ENCODE data around the gene DLX3.

DLX3 gene

GRCh38 chr17:49962599-49963308 lies 32.3 kb downstream of the DLX3 start:
- peaks cover 22% of the 10 kb centered on the region; the same call in 1 of the 2 replicates for H3K4me1 ChIP-seq (ENCODE audit: insufficient read depth, low read length)
- H3K4me3 ChIP-seq (ENCODE audit: low read length), result peak overlapping the region; percentile 45; the same call in 1 of the 2 replicates
- no peak overlapping the region for H3K27ac ChIP-seq (ENCODE audit: low read length)
- H3K27me3 ChIP-seq (ENCODE audit: insufficient read depth, low read length), result peaks cover 84% of the 10 kb centered on the region
- H3K9ac ChIP-seq (ENCODE audit: low read depth, low read length), result no peak overlapping the region
- no peaks in the 10 kb centered on the region for H3K36me3 ChIP-seq (ENCODE audit: insufficient read depth, low read depth, low read length)
- H3K9me3 ChIP-seq (ENCODE audit: insufficient read depth, low read depth, low read length), result no peaks in the 10 kb centered on the region

DNA sequence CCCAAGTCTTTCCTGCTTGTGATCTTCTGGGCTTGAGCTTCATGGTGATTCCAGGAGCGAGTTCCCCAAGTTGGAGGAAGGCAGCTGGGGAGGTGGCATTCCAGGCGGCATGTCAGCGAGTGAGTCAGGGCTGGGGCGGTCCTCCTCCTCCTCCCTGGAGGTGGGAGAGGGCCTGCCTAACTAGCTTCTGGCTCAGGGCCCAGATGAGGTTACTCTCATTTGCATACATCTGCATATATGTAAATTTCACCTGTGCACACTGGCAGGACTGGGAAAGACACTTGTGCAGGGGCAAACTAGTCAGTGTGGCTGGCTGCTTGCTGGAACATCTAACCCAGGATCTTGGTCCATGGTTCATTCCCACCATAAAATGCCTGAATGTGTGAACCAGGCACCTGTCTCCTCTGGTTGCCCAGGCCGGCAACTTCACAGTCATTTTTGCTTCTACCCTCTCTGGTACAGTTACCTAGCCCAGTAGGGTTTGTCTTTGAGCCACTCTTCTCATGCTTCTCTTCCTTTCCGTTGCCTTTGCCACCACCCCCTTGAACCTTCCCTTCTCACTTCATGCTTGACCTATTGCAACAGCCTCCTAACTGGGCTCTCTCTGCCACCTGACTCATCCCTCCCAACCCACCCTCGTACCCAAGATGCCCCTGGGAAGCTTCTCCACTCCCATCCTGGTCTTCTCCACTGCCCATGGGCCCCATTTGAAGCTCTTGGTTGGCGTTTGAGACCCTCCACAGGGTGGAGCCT lies 35.7 kb downstream of the DLX3 start:
- Histone ChIP-seq H3K27ac (ENCODE audit: low read length) (no peak overlapping the region), H3K4me3 (ENCODE audit: low read length) (no peak overlapping the region), H3K36me3 (ENCODE audit: insufficient read depth, low read depth, low read length) (no peaks in the 10 kb centered on the region), H3K4me1 (ENCODE audit: insufficient read depth, low read length) (peaks cover 15% of the 10 kb centered on the region; the same call in 1 of the 2 replicates), H3K27me3 (ENCODE audit: insufficient read depth, low read length) (peaks cover 63% of the 10 kb centered on the region), H3K9ac (ENCODE audit: low read depth, low read length) (no peak overlapping the region), H3K9me3 (ENCODE audit: insufficient read depth, low read depth, low read length) (no peaks in the 10 kb centered on the region)

DNA sequence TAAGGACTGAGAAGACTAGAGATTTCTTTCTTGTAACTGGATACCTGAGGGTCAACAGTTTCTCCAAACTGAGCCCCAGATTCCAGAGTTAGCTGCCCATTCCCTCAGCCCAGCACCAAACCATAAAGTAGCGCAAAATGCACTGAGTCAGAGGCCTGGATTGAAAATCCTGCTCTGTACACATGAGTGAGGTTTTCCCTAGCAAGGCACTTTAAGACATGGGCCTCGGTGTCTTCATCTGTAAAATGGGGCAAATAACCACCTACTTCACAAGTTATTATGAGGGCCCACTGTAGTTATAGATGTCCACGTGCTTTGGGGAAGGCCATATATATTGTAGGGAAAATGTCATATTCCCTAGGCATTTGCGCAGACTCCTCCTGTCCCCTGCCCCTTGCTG lies 36.3 kb downstream of the DLX3 start:
- H3K9ac ChIP-seq (ENCODE audit: low read depth, low read length), result no peak overlapping the region
- H3K4me1 ChIP-seq (ENCODE audit: insufficient read depth, low read length), result peaks cover 12% of the 10 kb centered on the region; the same call in 1 of the 2 replicates
- no peak overlapping the region for H3K27ac ChIP-seq (ENCODE audit: low read length)
- no peaks in the 10 kb centered on the region for H3K36me3 ChIP-seq (ENCODE audit: insufficient read depth, low read depth, low read length)
- H3K4me3 ChIP-seq (ENCODE audit: low read length), result no peak overlapping the region
- no peaks in the 10 kb centered on the region for H3K9me3 ChIP-seq (ENCODE audit: insufficient read depth, low read depth, low read length)
- H3K27me3 ChIP-seq (ENCODE audit: insufficient read depth, low read length), result peaks cover 57% of the 10 kb centered on the region

GRCh38 chr17:49957350-49957749 lies 37.7 kb downstream of the DLX3 start:
- no peak overlapping the region for H3K4me3 ChIP-seq (ENCODE audit: low read length)
- no peaks in the 10 kb centered on the region for H3K36me3 ChIP-seq (ENCODE audit: insufficient read depth, low read depth, low read length)
- 0 out of 2 replicates have a peak, but pooled peaks cover under 1% of the 10 kb centered on the region for H3K4me1 ChIP-seq (ENCODE audit: insufficient read depth, low read length)
- H3K9me3 ChIP-seq (ENCODE audit: insufficient read depth, low read depth, low read length), result no peaks in the 10 kb centered on the region
- H3K27ac ChIP-seq (ENCODE audit: low read length), result no peak overlapping the region
- H3K9ac ChIP-seq (ENCODE audit: low read depth, low read length), result no peak overlapping the region
- peaks cover 50% of the 10 kb centered on the region for H3K27me3 ChIP-seq (ENCODE audit: insufficient read depth, low read length)

DNA sequence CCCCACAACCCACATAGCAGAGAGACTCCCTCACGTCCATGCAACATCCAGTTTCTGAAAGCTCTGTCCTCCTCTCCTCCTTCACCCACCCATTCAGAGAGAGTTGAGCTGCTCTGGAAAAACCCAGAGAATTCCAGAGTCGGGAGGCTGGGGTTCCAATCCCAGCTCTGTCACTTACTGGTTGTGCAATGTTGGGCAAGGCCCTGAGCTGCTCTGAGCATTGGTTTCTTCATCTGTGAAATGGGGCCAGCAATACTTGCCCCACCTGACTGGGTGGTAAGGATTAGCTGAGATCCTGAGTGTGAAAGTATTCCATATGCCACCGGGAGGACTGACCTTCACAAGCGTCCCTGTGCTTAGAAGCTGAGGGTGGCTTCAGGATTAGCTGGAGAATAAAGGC lies 38.2 kb downstream of the DLX3 start:
- H3K27ac ChIP-seq (ENCODE audit: low read length), result no peak overlapping the region
- H3K9ac ChIP-seq (ENCODE audit: low read depth, low read length), result no peak overlapping the region
- no peaks in the 10 kb centered on the region for H3K4me1 ChIP-seq (ENCODE audit: insufficient read depth, low read length)
- H3K27me3 ChIP-seq (ENCODE audit: insufficient read depth, low read length), result peaks cover 44% of the 10 kb centered on the region
- no peaks in the 10 kb centered on the region for H3K36me3 ChIP-seq (ENCODE audit: insufficient read depth, low read depth, low read length)
- no peaks in the 10 kb centered on the region for H3K9me3 ChIP-seq (ENCODE audit: insufficient read depth, low read depth, low read length)
- H3K4me3 ChIP-seq (ENCODE audit: low read length), result no peak overlapping the region

- Histone ChIP-seq H3K27ac (ENCODE audit: low read length) (no peak overlapping the region), H3K9me3 (ENCODE audit: insufficient read depth, low read depth, low read length) (no peaks in the 10 kb centered on the region), H3K9ac (ENCODE audit: low read depth, low read length) (no peak overlapping the region), H3K36me3 (ENCODE audit: insufficient read depth, low read depth, low read length) (no peaks in the 10 kb centered on the region), H3K27me3 (ENCODE audit: insufficient read depth, low read length) (peaks cover 31% of the 10 kb centered on the region), H3K4me3 (ENCODE audit: low read length) (no peak overlapping the region), H3K4me1 (ENCODE audit: insufficient read depth, low read length) (no peaks in the 10 kb centered on the region)
These were observed 39.9 kb downstream of the DLX3 start for GRCh38 chr17:49955157-49955556.

- Histone ChIP-seq H3K4me3 (ENCODE audit: low read length) (no peak overlapping the region), H3K27me3 (ENCODE audit: insufficient read depth, low read length) (peaks cover 19% of the 10 kb centered on the region), H3K4me1 (ENCODE audit: insufficient read depth, low read length) (no peaks in the 10 kb centered on the region), H3K36me3 (ENCODE audit: insufficient read depth, low read depth, low read length) (no peaks in the 10 kb centered on the region), H3K9me3 (ENCODE audit: insufficient read depth, low read depth, low read length) (no peaks in the 10 kb centered on the region), H3K9ac (ENCODE audit: low read depth, low read length) (no peak overlapping the region), H3K27ac (ENCODE audit: low read length) (no peak overlapping the region)
These were observed 42.0 kb downstream of the DLX3 start for GRCh38 chr17:49952912-49953497.

- Histone ChIP-seq H3K27me3 (ENCODE audit: insufficient read depth, low read length) (peaks cover 17% of the 10 kb centered on the region), H3K4me3 (ENCODE audit: low read length) (no peak overlapping the region), H3K9ac (ENCODE audit: low read depth, low read length) (no peak overlapping the region), H3K4me1 (ENCODE audit: insufficient read depth, low read length) (no peaks in the 10 kb centered on the region), H3K36me3 (ENCODE audit: insufficient read depth, low read depth, low read length) (no peaks in the 10 kb centered on the region), H3K9me3 (ENCODE audit: insufficient read depth, low read depth, low read length) (no peaks in the 10 kb centered on the region), H3K27ac (ENCODE audit: low read length) (no peak overlapping the region)
These were observed 42.7 kb downstream of the DLX3 start for GRCh38 chr17:49952209-49952911.

DNA sequence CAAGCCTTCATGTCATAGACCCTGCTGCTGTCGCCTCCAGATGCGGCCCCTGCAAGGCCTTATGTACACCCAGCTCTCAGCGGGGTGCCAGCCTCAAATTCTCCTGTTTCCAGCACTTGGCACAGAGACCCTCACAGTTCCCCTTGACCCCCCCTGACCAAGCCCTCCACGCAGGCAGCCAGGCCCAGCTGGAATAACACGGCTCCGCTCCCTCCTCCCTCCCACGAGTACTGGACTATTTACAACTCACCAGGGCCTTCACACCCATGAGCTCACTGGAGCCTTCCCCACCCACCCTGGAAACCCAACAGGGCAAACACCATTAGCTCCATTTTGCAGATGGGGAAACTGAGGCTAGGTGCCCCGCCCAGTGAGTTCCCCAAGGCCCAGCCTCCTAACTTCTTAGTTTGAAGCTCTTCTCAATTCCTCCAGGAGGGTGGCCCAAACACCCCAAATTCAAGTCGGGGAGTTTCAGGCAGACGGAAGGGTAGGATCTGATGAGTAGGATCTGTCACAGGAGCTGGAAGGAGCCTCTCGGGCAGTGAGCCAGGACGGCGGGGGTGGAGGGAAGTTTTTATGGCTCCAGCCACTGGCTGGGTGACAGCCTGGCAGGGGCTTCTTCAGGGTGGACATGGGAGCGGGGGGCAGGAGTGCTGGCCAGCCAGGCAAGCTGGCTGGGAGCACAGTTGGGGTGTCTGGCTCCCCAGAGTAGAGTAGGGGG lies 43.5 kb downstream of the DLX3 start:
- H3K27ac ChIP-seq (ENCODE audit: low read length), result no peak overlapping the region
- no peak overlapping the region for H3K4me3 ChIP-seq (ENCODE audit: low read length)
- H3K9me3 ChIP-seq (ENCODE audit: insufficient read depth, low read depth, low read length), result no peaks in the 10 kb centered on the region
- no peaks in the 10 kb centered on the region for H3K36me3 ChIP-seq (ENCODE audit: insufficient read depth, low read depth, low read length)
- H3K27me3 ChIP-seq (ENCODE audit: insufficient read depth, low read length), result peaks cover 9% of the 10 kb centered on the region
- H3K4me1 ChIP-seq (ENCODE audit: insufficient read depth, low read length), result no peaks in the 10 kb centered on the region
- H3K9ac ChIP-seq (ENCODE audit: low read depth, low read length), result no peak overlapping the region

DNA sequence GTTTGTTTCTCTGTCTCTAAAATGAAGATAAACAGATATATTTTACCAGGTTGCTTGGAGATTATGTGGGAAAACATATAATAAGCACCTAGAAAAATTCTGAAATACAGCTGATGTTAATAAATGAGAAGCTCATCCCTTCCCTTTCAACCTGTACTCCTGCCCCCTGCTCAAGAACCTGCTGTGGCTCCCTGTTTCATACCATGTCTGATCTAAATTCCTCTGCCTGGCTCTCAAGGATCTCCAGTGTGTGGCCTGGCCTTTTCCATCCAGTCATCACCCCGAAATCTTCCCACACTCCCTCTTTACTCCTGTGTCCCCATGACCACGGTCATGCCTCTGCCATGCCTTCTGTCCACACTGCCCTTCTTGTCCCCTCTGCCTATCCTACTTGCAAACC lies 45.4 kb downstream of the DLX3 start:
- H3K9ac ChIP-seq (ENCODE audit: low read depth, low read length), result no peak overlapping the region
- H3K27me3 ChIP-seq (ENCODE audit: insufficient read depth, low read length), result peaks cover 16% of the 10 kb centered on the region
- H3K4me1 ChIP-seq (ENCODE audit: insufficient read depth, low read length), result no peaks in the 10 kb centered on the region
- no peak overlapping the region for H3K4me3 ChIP-seq (ENCODE audit: low read length)
- H3K9me3 ChIP-seq (ENCODE audit: insufficient read depth, low read depth, low read length), result no peaks in the 10 kb centered on the region
- H3K36me3 ChIP-seq (ENCODE audit: insufficient read depth, low read depth, low read length), result no peaks in the 10 kb centered on the region
- no peak overlapping the region for H3K27ac ChIP-seq (ENCODE audit: low read length)

GRCh38 chr17:49946964-49947584 lies 48.0 kb downstream of the DLX3 start:
- no peaks in the 10 kb centered on the region for H3K9me3 ChIP-seq (ENCODE audit: insufficient read depth, low read depth, low read length)
- H3K27me3 ChIP-seq (ENCODE audit: insufficient read depth, low read length), result peaks cover 32% of the 10 kb centered on the region
- no peak overlapping the region for H3K27ac ChIP-seq (ENCODE audit: low read length)
- H3K9ac ChIP-seq (ENCODE audit: low read depth, low read length), result no peak overlapping the region
- peaks cover 3% of the 10 kb centered on the region; the same call in 1 of the 2 replicates for H3K4me1 ChIP-seq (ENCODE audit: insufficient read depth, low read length)
- H3K4me3 ChIP-seq (ENCODE audit: low read length), result no peak overlapping the region
- no peaks in the 10 kb centered on the region for H3K36me3 ChIP-seq (ENCODE audit: insufficient read depth, low read depth, low read length)

All from iPS-20b (cell line).